SIG-M5 treated with dmso at 0.1 percent for 504 hours (cell line): ENCODE data around the gene NOC4L.

ENCODE experiments used
- DNase-seq: peaks from one replicate; lab custom pipeline; 2025; ENCODE audit not compliant: unreplicated experiment; lab: John Stamatoyannopoulos, UW

The NOC4L gene

GRCh38 chr12:132196038-132196872, 52.0 kb downstream of the NOC4L start:
- no peak for DNase-seq

GRCh38 chr12:132196873-132197390, 52.7 kb downstream of the NOC4L start:
- DNase-seq, result no peak

- no peak for DNase-seq
Measured at GRCh38 chr12:132197581-132198354, 53.5 kb downstream of the NOC4L start.

- no peak for DNase-seq
Measured at GRCh38 chr12:132199101-132199500, 54.8 kb downstream of the NOC4L start.

- DNase-seq, result no peak
Measured at GRCh38 chr12:132199526-132200319, 55.5 kb downstream of the NOC4L start.

GRCh38 chr12:132200800-132201199, 56.5 kb downstream of the NOC4L start:
- DNase-seq, result no peak

- no peak for DNase-seq
Measured at GRCh38 chr12:132201391-132202120, 57.3 kb downstream of the NOC4L start.
